SU-DHL-6 (cell line): ENCODE measurements around the gene PPME1.

ENCODE experiments used
- CTCF ChIP-seq: fragments of 200-600 bp; sonication (generic); IDR thresholded peaks from one replicate; pipeline ENCODE4 v1.5.1; 2017; ENCODE audit warnings: antibody characterized with exemption, mild to moderate bottlenecking, low read length, moderate library complexity; ENCODE audit not compliant: insufficient read depth, poor library complexity, severe bottlenecking
- EZH2phosphoT487 ChIP-seq: fragments of 200-600 bp; sonication (generic), shearing (Covaris generic); conservative IDR thresholded peaks from 2 replicates; pipeline ENCODE4 v1.6.1; 2018; ENCODE audit warnings: mild to moderate bottlenecking, antibody characterized with exemption, low read length, moderate library complexity, mixed read lengths

- TF ChIP-seq CTCF (no peak), EZH2phosphoT487 (no peak)
Observed at GRCh38 chr11:74265256-74265655, 94.2 kb downstream of the PPME1 start.
